HepG2 (cell line): Measurements from ENCODE around the gene AGPAT2. TPM values are rescaled to one million over a fixed set of nuclear protein-coding genes. Genes with fewer than 3 reads are reported as not detected.

Experiments used
- ATAC-seq: fragments of 200-7000 bp; cut with Tn5 transposase; 3 replicates; pipeline ENCODE4 v1.9.1; 2020; ENCODE audit warnings: mild to moderate bottlenecking, moderate library complexity
- BruUV-seq: library from RNA; stranded (reverse); fragments of 400-500 nt; replicated peaks from 2 replicates; lab custom pipeline; 2021; lab: Mats Ljungman, UMichigan
- CTCF ChIA-PET: fragments of 300-600 bp; formaldehyde crosslinking; extraction: SDS; loops from one replicate; lab custom pipeline; 2021; ENCODE audit warnings: low total read pairs, inconsistent platforms, low intra/inter-chr PET ratio; lab: Yijun Ruan, JAX
- POLR2A ChIA-PET: fragments of 350-600 bp; sonication (Branson Sonifier 250); formaldehyde crosslinking; loops from one replicate; lab custom pipeline; 2020; ENCODE audit warnings: antibody characterized with exemption, inconsistent platforms; lab: Yijun Ruan, JAX
- DNase-seq: peaks from one replicate; pipeline ENCODE4 v3.0.0-alpha.2; 2015; ENCODE audit warnings: low spot score
- FAIRE-seq: peaks from 3 replicates; lab custom pipeline; 2011; peaks lifted over from hg19 to GRCh38; lab: Jason Lieb, UNC
- H2AFZ ChIP-seq: one replicate; pipeline ENCODE4 v1.6.1; 2011; ENCODE audit warnings: low read length, inconsistent platforms
- H3K27ac ChIP-seq: fragments of 300-600 bp; 3 replicates; pipeline ENCODE4 v1.8.0; 2011; ENCODE audit warnings: mixed run types, mild to moderate bottlenecking, mixed read lengths, low read length, inconsistent platforms; ENCODE audit not compliant: insufficient read depth; ENCODE audit errors: extremely low read length
- H3K27me3 ChIP-seq, 2 experiments: fragments of 200-600 bp in 1 of 2; 2 replicates in 1 of 2; 3 replicates in 1 of 2; pipeline versions ENCODE4 v1.6.0 to v1.8.0; 2011; ENCODE audit warnings: low read length in 2 of 2, mild to moderate bottlenecking in 2 of 2, moderate library complexity in 2 of 2, inconsistent platforms in 1 of 2; ENCODE audit not compliant: insufficient read depth in 2 of 2, control insufficient read depth in 1 of 2
- H3K36me3 ChIP-seq, 2 experiments: fragments of 200-600 bp in 1 of 2; replicated peaks in 1 of 2; 2 replicates in 1 of 2; 3 replicates in 1 of 2; pipeline versions ENCODE4 v1.5.1 to v1.8.0; 2011; ENCODE audit warnings: low read length in 2 of 2, inconsistent platforms in 1 of 2; ENCODE audit not compliant: insufficient read depth in 2 of 2, control insufficient read depth in 1 of 2
- H3K4me1 ChIP-seq: 2 replicates; pipeline ENCODE4 v1.5.1; 2012; ENCODE audit warnings: low read length, inconsistent platforms; ENCODE audit not compliant: insufficient read depth
- H3K4me2 ChIP-seq: 2 replicates; pipeline ENCODE4 v1.6.0; 2011; ENCODE audit warnings: low read depth, low read length, inconsistent platforms
- H3K4me3 ChIP-seq, 3 experiments: fragments of 200-600 bp in 1 of 3; sonication (generic), shearing (Covaris generic) in 1 of 3; replicated peaks in 1 of 3; 2 replicates each; pipeline ENCODE4 v1.5.1; 2011 to 2016; ENCODE audit warnings: low read length in 3 of 3, inconsistent platforms in 2 of 3, low read depth in 2 of 3, mild to moderate bottlenecking in 2 of 3, control low read depth in 1 of 3, mixed read lengths in 1 of 3; ENCODE audit not compliant: insufficient read depth in 1 of 3
- H3K79me2 ChIP-seq: one replicate; pipeline ENCODE4 v1.6.1; 2011; ENCODE audit warnings: low read length, inconsistent platforms; ENCODE audit not compliant: insufficient read depth
- H3K9ac ChIP-seq: 2 replicates; pipeline ENCODE4 v1.6.0; 2011; ENCODE audit warnings: mild to moderate bottlenecking, low read depth, low read length, inconsistent platforms; ENCODE audit not compliant: insufficient read depth
- H3K9me3 ChIP-seq: 2 replicates; pipeline ENCODE4 v1.5.1; 2012; ENCODE audit warnings: mild to moderate bottlenecking, low read length
- H4K20me1 ChIP-seq: 2 replicates; pipeline ENCODE4 v1.6.0; 2011; ENCODE audit warnings: inconsistent platforms, mild to moderate bottlenecking, low read length, moderate library complexity; ENCODE audit not compliant: insufficient read depth
- HNRNPL ChIP-seq: fragments of 200-400 bp; formaldehyde crosslinking; IDR thresholded peaks from 2 replicates; pipeline ENCODE4 v1.6.1; 2017; ENCODE audit warnings: mild to moderate bottlenecking, low read depth, low read length
- IRX3 ChIP-seq: sonication (generic); formaldehyde crosslinking; IDR thresholded peaks from 2 replicates; pipeline ENCODE4 v1.8.1; 2023; ENCODE audit warnings: mild to moderate bottlenecking, low read depth, missing genetic modification reagents, borderline replicate concordance
- KLF16 ChIP-seq, 2 experiments: sonication (generic) in 1 of 2; formaldehyde crosslinking in 1 of 2; IDR thresholded peaks; 2 replicates each; pipeline versions ENCODE4 v1.6.1 to v1.8.0; 2016 to 2023; ENCODE audit warnings: missing genetic modification reagents in 2 of 2, missing compliant biosample characterization in 1 of 2
- ONECUT2 ChIP-seq: sonication (generic); formaldehyde crosslinking; IDR thresholded peaks from 2 replicates; pipeline ENCODE4 v1.4.0; 2020; ENCODE audit warnings: missing genetic modification reagents
- ZNF547 ChIP-seq: sonication (generic); formaldehyde crosslinking; IDR thresholded peaks from 2 replicates; pipeline ENCODE4 v1.5.1; 2020; ENCODE audit warnings: mild to moderate bottlenecking, missing genetic modification reagents
- WGBS: methylation state at CpG from one replicate; pipeline ENCODE4 v1.1.6; 2017; ENCODE audit warnings: low lambda C conversion rate; 5-methylcytosine and 5-hydroxymethylcytosine counted together
- in situ Hi-C: cut with HindIII; loops from 2 replicates; pipeline ENCODE4 v1.10.0; 2017; ENCODE audit warnings: low pct_unique_long_range_greater_than_20kb; ENCODE audit not compliant: extremely low pct_ligation_motif_present
- intact Hi-C: fragments of 100-400 bp; cut with micrococcal nuclease; formaldehyde crosslinking; loops from one replicate; pipeline ENCODE4 v1.10.0; 2022; ENCODE audit not compliant: unreplicated experiment
- polyA plus RNA-seq, 8 experiments: library from polyadenylated mRNA; depleted of rRNA in 3 of 8; stranded (reverse) in 7 of 8; unstranded in 1 of 8; fragments of >200 nt; fragmentation: Illumina TruSeq in 4 of 8; extraction: Trizol in 4 of 8; gene quantifications; 2 replicates each; pipeline versions ENCODE4 v1.2.1 to v1.2.3, GENCODE V29; 2011 to 2016; ENCODE audit warnings: low read depth in 4 of 8, missing spikeins in 1 of 8, mixed read lengths in 1 of 8; ENCODE audit not compliant: insufficient read depth in 1 of 8
- total RNA-seq, 5 experiments: library from RNA; depleted of rRNA; stranded (reverse); fragments of >200 nt; fragmentation: Illumina TruSeq; extraction: Trizol; gene quantifications; 2 replicates each; pipeline ENCODE4 v1.2.3, GENCODE V29; 2016; ENCODE audit warnings: low read depth in 1 of 5
- TF ChIP-seq, protein P1 (sequence below): sonication (generic); formaldehyde crosslinking; IDR thresholded peaks from 2 replicates; pipeline ENCODE4 v1.4.0; 2020; ENCODE audit warnings: missing genetic modification reagents
- TF ChIP-seq, protein P2 (sequence below): IDR thresholded peaks from 2 replicates; pipeline ENCODE4 v1.6.1; 2016
- TF ChIP-seq, protein P3 (sequence below): sonication (generic); formaldehyde crosslinking; conservative IDR thresholded peaks from 2 replicates; pipeline ENCODE4 v1.4.0; 2020; ENCODE audit warnings: missing genetic modification reagents
- TF ChIP-seq, protein P4 (sequence below): sonication (generic); formaldehyde crosslinking; IDR thresholded peaks from 2 replicates; pipeline ENCODE4 v1.9.0; 2021; ENCODE audit warnings: missing genetic modification reagents, borderline replicate concordance

Gene AGPAT2
- total and polyA plus RNA-seq, 2 of the 13 experiments (the other 11 are each of a cell fraction or from before 2014, with no cell fraction given), result 3.9 to 25.8 TPM

DNA sequence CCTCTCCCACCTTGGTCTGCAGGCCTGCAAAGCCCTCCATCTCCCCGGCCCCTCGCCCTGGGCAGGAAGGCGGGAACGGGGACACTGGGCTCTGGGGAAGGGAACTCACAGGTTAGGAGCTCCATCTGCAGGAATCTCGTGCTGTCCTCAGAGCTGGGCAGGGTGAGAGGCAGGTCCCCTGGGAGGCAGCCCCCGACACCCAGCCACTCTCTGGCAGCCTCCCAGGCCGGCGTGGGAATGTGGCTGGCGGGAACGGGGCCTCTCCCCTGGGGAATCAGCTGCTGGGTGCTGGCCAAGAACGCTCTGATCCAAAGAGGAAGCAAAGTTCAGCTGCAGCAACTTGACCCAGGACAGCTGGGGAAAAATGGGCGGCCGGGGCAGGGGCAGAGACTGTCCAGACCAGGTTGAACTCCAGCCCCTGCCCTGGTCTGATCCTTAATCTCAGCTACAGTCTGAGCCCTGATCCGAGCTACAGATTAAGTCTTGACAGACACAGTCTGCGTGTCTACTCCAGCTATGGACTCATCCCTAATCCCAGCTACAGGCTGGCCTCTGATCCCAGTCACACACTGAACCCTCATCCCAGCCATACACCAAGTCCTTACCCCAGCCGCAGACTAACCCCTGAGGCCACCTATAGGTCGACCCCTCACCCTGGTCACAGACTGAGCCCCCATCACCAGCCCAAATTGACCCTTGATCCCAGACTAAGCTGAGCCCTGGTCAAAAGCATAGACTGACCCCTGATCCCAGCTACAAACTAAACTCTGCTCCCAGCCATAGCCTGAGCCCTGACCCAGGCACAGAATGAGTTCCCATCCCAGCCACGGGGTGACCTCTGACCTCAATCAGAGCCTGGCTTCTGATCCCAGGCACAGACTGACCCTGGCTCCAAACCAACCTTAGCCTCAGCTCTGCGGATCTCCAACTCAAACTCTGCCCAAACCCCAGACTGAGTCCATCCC lies 61.9 kb downstream of the AGPAT2 start:
- FAIRE-seq, result no peak
- DNase-seq, result peak; percentile 69
- Histone ChIP-seq H3K4me3 (peak overlapping the region in 1 of 3 experiments; percentile 25; a peak in 1 of 6 replicates), H3K4me2 (peak overlapping the region; percentile 45), H2AFZ (no peak overlapping the region), H3K27me3 (peaks cover 42 to 90% of the 10 kb centered on the region in 2 experiments; a peak in 4 of 5 replicates), H3K27ac (no peak overlapping the region), H4K20me1 (peaks cover 30% of the 10 kb centered on the region; the same call in 1 of the 2 replicates), H3K9ac (no peak overlapping the region), H3K4me1 (peaks cover 54% of the 10 kb centered on the region), H3K9me3 (no peaks in the 10 kb centered on the region), H3K79me2 (no peaks in the 10 kb centered on the region), H3K36me3 (no peaks in the 10 kb centered on the region)
- WGBS, result 0% methylated on average over 11 of the region's 19 CpGs
- ChIA-PET POLR2A (interaction anchor here (1.0 to 2.6 kb wide), 4 partner anchors 72 to 141 kb away, joined by 3 to 25 read pairs (median 4); no protein-coding TSS in a partner anchor), CTCF (no interaction called here)
- BruUV-seq, result no TSS peak
- intact Hi-C loops (loop anchor here (5.0 kb wide), 1 partner anchor 378 kb away; the partner anchor contains the start of gene QSOX2), in situ Hi-C loops (loop anchor here (5.0 to 25.0 kb wide), 2 partner anchors 133 to 288 kb away; partner anchors contain the start of gene GPSM1)
- ATAC-seq, result peak; percentile 20
- TF ChIP-seq HNRNPL, result peak; percentile 58; the same call in 1 of the 2 replicates
- TF ChIP-seq ZNF547 (CRISPR knock-in tag), result no peak
- TF ChIP-seq, protein P1, sequence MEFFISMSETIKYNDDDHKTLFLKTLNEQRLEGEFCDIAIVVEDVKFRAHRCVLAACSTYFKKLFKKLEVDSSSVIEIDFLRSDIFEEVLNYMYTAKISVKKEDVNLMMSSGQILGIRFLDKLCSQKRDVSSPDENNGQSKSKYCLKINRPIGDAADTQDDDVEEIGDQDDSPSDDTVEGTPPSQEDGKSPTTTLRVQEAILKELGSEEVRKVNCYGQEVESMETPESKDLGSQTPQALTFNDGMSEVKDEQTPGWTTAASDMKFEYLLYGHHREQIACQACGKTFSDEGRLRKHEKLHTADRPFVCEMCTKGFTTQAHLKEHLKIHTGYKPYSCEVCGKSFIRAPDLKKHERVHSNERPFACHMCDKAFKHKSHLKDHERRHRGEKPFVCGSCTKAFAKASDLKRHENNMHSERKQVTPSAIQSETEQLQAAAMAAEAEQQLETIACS (CRISPR knock-in tag), result no peak
- TF ChIP-seq, protein P2, sequence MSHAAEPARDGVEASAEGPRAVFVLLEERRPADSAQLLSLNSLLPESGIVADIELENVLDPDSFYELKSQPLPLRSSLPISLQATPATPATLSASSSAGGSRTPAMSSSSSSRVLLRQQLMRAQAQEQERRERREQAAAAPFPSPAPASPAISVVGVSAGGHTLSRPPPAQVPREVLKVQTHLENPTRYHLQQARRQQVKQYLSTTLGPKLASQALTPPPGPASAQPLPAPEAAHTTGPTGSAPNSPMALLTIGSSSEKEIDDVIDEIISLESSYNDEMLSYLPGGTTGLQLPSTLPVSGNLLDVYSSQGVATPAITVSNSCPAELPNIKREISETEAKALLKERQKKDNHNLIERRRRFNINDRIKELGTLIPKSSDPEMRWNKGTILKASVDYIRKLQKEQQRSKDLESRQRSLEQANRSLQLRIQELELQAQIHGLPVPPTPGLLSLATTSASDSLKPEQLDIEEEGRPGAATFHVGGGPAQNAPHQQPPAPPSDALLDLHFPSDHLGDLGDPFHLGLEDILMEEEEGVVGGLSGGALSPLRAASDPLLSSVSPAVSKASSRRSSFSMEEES (CRISPR knock-in tag), result no peak
- TF ChIP-seq, protein P3, sequence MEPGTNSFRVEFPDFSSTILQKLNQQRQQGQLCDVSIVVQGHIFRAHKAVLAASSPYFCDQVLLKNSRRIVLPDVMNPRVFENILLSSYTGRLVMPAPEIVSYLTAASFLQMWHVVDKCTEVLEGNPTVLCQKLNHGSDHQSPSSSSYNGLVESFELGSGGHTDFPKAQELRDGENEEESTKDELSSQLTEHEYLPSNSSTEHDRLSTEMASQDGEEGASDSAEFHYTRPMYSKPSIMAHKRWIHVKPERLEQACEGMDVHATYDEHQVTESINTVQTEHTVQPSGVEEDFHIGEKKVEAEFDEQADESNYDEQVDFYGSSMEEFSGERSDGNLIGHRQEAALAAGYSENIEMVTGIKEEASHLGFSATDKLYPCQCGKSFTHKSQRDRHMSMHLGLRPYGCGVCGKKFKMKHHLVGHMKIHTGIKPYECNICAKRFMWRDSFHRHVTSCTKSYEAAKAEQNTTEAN, result no peak
- TF ChIP-seq IRX3 (CRISPR knock-in tag), result no peak
- TF ChIP-seq, protein P4, sequence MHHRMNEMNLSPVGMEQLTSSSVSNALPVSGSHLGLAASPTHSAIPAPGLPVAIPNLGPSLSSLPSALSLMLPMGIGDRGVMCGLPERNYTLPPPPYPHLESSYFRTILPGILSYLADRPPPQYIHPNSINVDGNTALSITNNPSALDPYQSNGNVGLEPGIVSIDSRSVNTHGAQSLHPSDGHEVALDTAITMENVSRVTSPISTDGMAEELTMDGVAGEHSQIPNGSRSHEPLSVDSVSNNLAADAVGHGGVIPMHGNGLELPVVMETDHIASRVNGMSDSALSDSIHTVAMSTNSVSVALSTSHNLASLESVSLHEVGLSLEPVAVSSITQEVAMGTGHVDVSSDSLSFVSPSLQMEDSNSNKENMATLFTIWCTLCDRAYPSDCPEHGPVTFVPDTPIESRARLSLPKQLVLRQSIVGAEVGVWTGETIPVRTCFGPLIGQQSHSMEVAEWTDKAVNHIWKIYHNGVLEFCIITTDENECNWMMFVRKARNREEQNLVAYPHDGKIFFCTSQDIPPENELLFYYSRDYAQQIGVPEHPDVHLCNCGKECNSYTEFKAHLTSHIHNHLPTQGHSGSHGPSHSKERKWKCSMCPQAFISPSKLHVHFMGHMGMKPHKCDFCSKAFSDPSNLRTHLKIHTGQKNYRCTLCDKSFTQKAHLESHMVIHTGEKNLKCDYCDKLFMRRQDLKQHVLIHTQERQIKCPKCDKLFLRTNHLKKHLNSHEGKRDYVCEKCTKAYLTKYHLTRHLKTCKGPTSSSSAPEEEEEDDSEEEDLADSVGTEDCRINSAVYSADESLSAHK (CRISPR knock-in tag), result no peak
- no peak for TF ChIP-seq ONECUT2 (CRISPR knock-in tag)
- TF ChIP-seq KLF16 (CRISPR knock-in tag; IDR thresholded peaks at IDR 0.05), result peak in 1 of 2 experiments; percentile 30; a peak in 1 of 4 replicates
